Skeletal muscle satellite cell (primary cell): Measurements from ENCODE around the gene RHAG.
A peak's percentile ranks its signal among the peaks of the same experiment; 100 is the strongest.

Experiments used
- H3K27me3 ChIP-seq: 2 replicates; pipeline ENCODE4 v1.7.0; 2013; ENCODE audit warnings: low read length; ENCODE audit not compliant: control insufficient read depth, insufficient read depth
- H3K36me3 ChIP-seq: 2 replicates; pipeline ENCODE4 v1.7.0; 2013; ENCODE audit warnings: mild to moderate bottlenecking, control low read depth, low read length; ENCODE audit not compliant: insufficient read depth
- H3K4me1 ChIP-seq: 2 replicates; pipeline ENCODE4 v1.7.0; 2013; ENCODE audit warnings: low read length; ENCODE audit not compliant: control insufficient read depth, insufficient read depth
- H3K4me2 ChIP-seq: 2 replicates; pipeline ENCODE4 v1.7.0; 2013; ENCODE audit warnings: mild to moderate bottlenecking, low read length
- H3K4me3 ChIP-seq: 2 replicates; pipeline ENCODE4 v1.7.0; 2013; ENCODE audit warnings: low read length
- H3K9ac ChIP-seq: 2 replicates; pipeline ENCODE4 v1.7.0; 2013; ENCODE audit warnings: mild to moderate bottlenecking, low read depth, low read length, moderate library complexity
- H3K9me3 ChIP-seq: replicated peaks from 2 replicates; pipeline ENCODE4 v1.7.0; 2013; ENCODE audit warnings: mild to moderate bottlenecking, control low read depth, low read length

RHAG gene

GRCh38 chr6:49558238-49558637 is 78.4 kb downstream of the RHAG start:
- Histone ChIP-seq H3K36me3 (no peaks in the 10 kb centered on the region), H3K27me3 (no peaks in the 10 kb centered on the region), H3K9me3 (no peaks in the 10 kb centered on the region), H3K4me3 (no peak overlapping the region), H3K9ac (no peak overlapping the region), H3K4me2 (no peak overlapping the region), H3K4me1 (peaks cover 13% of the 10 kb centered on the region)

DNA sequence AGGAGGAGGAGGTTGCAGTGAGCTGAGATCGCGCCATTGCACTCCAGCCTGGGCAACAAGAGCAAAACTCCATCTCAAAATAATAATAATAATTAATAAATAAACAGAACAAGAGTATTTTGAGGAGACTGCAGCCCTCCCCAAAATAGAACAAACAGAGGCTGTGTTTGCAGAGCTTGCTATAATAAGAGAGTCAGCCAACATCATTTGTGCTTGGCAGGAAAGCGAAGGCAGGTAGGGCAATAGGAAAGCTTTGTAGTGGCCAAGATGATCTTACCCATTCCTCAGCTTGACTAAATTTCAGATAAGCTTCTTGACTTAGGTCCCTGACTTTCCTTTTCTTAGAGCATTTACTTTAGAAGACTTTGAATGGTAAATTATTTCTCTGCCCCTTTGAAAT is 79.5 kb downstream of the RHAG start:
- Histone ChIP-seq H3K9ac (no peak overlapping the region), H3K36me3 (no peaks in the 10 kb centered on the region), H3K4me3 (no peak overlapping the region), H3K27me3 (peaks cover 6% of the 10 kb centered on the region), H3K4me1 (peaks cover 14% of the 10 kb centered on the region), H3K9me3 (no peaks in the 10 kb centered on the region), H3K4me2 (no peak overlapping the region)

DNA sequence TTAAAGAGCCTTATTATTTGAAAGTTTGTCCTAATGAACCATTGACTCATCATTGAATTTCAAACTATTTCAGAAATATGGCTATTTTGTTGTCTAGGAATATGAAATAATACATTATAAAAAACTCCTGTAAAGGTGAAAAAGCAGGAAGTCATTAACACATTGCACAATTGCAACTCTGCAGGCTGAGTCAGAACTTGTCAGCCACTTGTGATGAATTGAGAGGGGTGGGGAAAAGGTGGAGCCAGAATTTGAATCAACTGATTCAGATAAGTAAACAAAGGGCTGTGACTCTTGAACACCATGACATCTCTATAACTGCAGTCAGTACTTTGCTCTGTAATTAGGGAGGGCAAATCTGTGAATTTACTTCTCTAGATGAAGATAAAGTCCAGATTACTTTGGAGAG is 80.2 kb downstream of the RHAG start:
- H3K36me3 ChIP-seq, result no peaks in the 10 kb centered on the region
- no peaks in the 10 kb centered on the region for H3K9me3 ChIP-seq
- H3K9ac ChIP-seq, result no peak overlapping the region
- H3K4me2 ChIP-seq, result peak overlapping the region; percentile 19
- no peak overlapping the region for H3K4me3 ChIP-seq
- peaks cover 15% of the 10 kb centered on the region for H3K4me1 ChIP-seq
- H3K27me3 ChIP-seq, result peaks cover 14% of the 10 kb centered on the region

DNA sequence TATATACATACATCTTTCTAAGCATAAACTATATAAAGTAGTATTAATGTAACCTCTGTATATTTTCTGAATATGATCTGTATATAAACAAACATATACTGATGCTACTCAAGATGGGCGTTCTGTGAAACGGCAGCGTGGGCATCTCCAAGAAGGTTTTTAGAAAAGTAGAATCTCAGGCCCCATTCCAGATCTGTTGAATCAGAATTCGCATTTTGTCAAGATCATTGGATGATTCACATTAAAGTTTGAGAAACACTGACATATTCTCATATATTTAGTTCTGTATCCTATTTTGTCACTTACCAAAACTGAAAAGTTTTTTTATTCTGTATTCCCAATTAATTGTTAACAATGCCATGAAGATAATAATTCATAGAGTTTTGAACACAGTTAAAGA is 80.7 kb downstream of the RHAG start:
- Histone ChIP-seq H3K4me1 (peaks cover 20% of the 10 kb centered on the region), H3K36me3 (no peaks in the 10 kb centered on the region), H3K9me3 (no peaks in the 10 kb centered on the region), H3K4me3 (no peak overlapping the region), H3K4me2 (no peak overlapping the region), H3K27me3 (peaks cover 18% of the 10 kb centered on the region), H3K9ac (no peak overlapping the region)
